Endothelial cell (in vitro differentiated cells): ENCODE data around the gene EPHA6. TPM values are rescaled to one million over a fixed set of nuclear protein-coding genes. Genes with fewer than 3 reads are reported as not detected.

Experiments used
- DNase-seq: peaks from one replicate; pipeline ENCODE4 v3.0.0; 2021; ENCODE audit warnings: low spot score
- H3K27ac Mint-ChIP-seq: one replicate; pipeline ENCODE4 v1.8.0; 2021; ENCODE audit warnings: mixed read lengths, inconsistent platforms; ENCODE audit not compliant: unreplicated experiment
- H3K27me3 Mint-ChIP-seq: one replicate; pipeline ENCODE4 v1.8.0; 2021; ENCODE audit warnings: mild to moderate bottlenecking, moderate library complexity, mixed read lengths, inconsistent platforms; ENCODE audit not compliant: unreplicated experiment
- H3K36me3 Mint-ChIP-seq: one replicate; pipeline ENCODE4 v1.8.0; 2021; ENCODE audit warnings: mild to moderate bottlenecking, low read depth, mixed read lengths, inconsistent platforms; ENCODE audit not compliant: unreplicated experiment
- H3K4me1 Mint-ChIP-seq: one replicate; pipeline ENCODE4 v1.8.0; 2021; ENCODE audit warnings: mild to moderate bottlenecking, mixed read lengths, inconsistent platforms; ENCODE audit not compliant: unreplicated experiment
- H3K4me3 Mint-ChIP-seq: one replicate; pipeline ENCODE4 v1.8.0; 2021; ENCODE audit warnings: mild to moderate bottlenecking, mixed read lengths, inconsistent platforms; ENCODE audit not compliant: unreplicated experiment
- H3K9me3 Mint-ChIP-seq: one replicate; pipeline ENCODE4 v1.8.0; 2021; ENCODE audit warnings: mixed read lengths, inconsistent platforms; ENCODE audit not compliant: unreplicated experiment
- CTCF ChIP-seq: fragments of 200-600 bp; sonication (generic); IDR thresholded peaks from one replicate; pipeline ENCODE4 v1.5.0; 2021; ENCODE audit warnings: antibody characterized with exemption; ENCODE audit not compliant: unreplicated experiment
- total RNA-seq: library from RNA; stranded (reverse); fragmentation: NEBNext Ultra II Directional; extraction: Animal tissue kit (Norgen Biotek cat#: 25700); gene quantifications from one replicate; pipeline ENCODE4 v1.2.1, GENCODE V29; 2021; ENCODE audit not compliant: unreplicated experiment

Gene EPHA6
- total RNA-seq, 1 donor from 2014 or later, result 21.8 TPM

DNA sequence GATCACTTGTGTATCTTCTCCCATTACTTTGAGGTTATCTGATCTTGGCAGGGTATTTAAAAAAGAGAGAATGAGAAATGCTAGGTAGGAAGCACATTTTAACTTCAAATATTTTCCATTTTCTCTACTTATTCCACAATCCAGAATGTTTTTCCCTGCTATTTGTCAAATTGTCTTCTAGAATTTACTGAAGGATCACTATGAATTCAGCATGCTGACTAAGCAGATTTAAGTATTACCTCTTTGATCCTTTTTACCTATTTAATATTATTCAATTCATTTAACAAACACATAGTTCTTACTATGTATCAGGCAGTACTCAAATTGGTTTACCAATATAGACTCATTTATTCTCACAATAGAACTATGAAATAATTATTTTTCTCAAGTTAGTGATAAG is 486.7 kb downstream of the EPHA6 start:
- Mint-ChIP-seq H3K4me1 (peaks cover 3% of the 10 kb centered on the region), H3K4me3 (no peak overlapping the region), H3K36me3 (peaks cover 7% of the 10 kb centered on the region), H3K27me3 (no peaks in the 10 kb centered on the region), H3K27ac (no peak overlapping the region), H3K9me3 (no peaks in the 10 kb centered on the region)
- no peak for TF ChIP-seq CTCF
- DNase-seq, result no peak

- no peaks in the 10 kb centered on the region for H3K9me3 Mint-ChIP-seq
- no peak for TF ChIP-seq CTCF
- no peaks in the 10 kb centered on the region for H3K27me3 Mint-ChIP-seq
- H3K4me1 Mint-ChIP-seq, result no peaks in the 10 kb centered on the region
- peaks cover 7% of the 10 kb centered on the region for H3K36me3 Mint-ChIP-seq
- H3K4me3 Mint-ChIP-seq, result no peak overlapping the region
- no peak overlapping the region for H3K27ac Mint-ChIP-seq
- DNase-seq, result no peak
These were observed 491.8 kb downstream of the EPHA6 start for GRCh38 chr3:97306226-97306625.

DNA sequence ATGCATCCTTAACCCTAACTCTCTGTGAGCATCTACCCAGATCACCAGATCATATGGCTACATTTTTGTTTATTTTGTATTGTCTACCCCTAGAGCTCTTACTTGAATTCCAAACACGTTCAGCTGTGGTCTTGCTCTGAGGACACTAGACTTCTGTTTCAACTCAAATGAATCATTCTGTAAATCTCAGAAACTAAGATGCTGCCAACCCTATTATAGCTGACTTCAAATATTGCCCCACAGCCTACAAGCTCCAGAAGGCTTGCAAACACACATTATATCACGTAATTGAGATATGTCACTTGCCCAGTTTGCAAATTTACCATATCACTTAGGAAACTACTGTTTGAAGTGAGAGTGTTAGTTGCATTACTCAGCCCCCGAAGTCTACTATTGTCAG is 524.0 kb downstream of the EPHA6 start:
- DNase-seq, result no peak
- H3K36me3 Mint-ChIP-seq, result no peaks in the 10 kb centered on the region
- no peaks in the 10 kb centered on the region for H3K9me3 Mint-ChIP-seq
- no peak for TF ChIP-seq CTCF
- H3K4me1 Mint-ChIP-seq, result peaks cover 3% of the 10 kb centered on the region
- peaks cover 1% of the 10 kb centered on the region for H3K27me3 Mint-ChIP-seq
- H3K27ac Mint-ChIP-seq, result no peak overlapping the region
- no peak overlapping the region for H3K4me3 Mint-ChIP-seq

GRCh38 chr3:97340940-97341339 is 526.5 kb downstream of the EPHA6 start:
- no peak overlapping the region for H3K4me3 Mint-ChIP-seq
- no peaks in the 10 kb centered on the region for H3K36me3 Mint-ChIP-seq
- no peak overlapping the region for H3K27ac Mint-ChIP-seq
- H3K9me3 Mint-ChIP-seq, result no peaks in the 10 kb centered on the region
- TF ChIP-seq CTCF, result no peak
- peaks cover 1% of the 10 kb centered on the region for H3K27me3 Mint-ChIP-seq
- no peak for DNase-seq
- peaks cover 3% of the 10 kb centered on the region for H3K4me1 Mint-ChIP-seq

- no peak for DNase-seq
- Mint-ChIP-seq H3K36me3 (peaks cover 4% of the 10 kb centered on the region), H3K4me3 (no peak overlapping the region), H3K27me3 (no peaks in the 10 kb centered on the region), H3K27ac (no peak overlapping the region), H3K9me3 (no peaks in the 10 kb centered on the region), H3K4me1 (no peaks in the 10 kb centered on the region)
- no peak for TF ChIP-seq CTCF
These were observed 533.4 kb downstream of the EPHA6 start for GRCh38 chr3:97347780-97348179.
